Measurements from ENCODE around the gene RHEX.

RHEX gene

GRCh38 chr1:206116191-206116872, 63.4 kb downstream of the RHEX start:
- DNase-seq (ENCODE audit: low read depth in 3 of 3) = no peak

- DNase-seq (ENCODE audit: low read depth in 3 of 3) = no peak
These were observed 63.8 kb downstream of the RHEX start for GRCh38 chr1:206116873-206117150.

GRCh38 chr1:206117151-206117948, 64.4 kb downstream of the RHEX start, which contains the start of gene AVPR1B:
Gene AVPR1B (minus strand): TSS chr1:206117388. CDS start chr1:206116890, 498 bp downstream.
- peak in 2 of 3 experiments; percentile 3 for DNase-seq (ENCODE audit: low read depth in 3 of 3)

- no peak for DNase-seq (ENCODE audit: low read depth in 3 of 3)
These were observed 67.4 kb downstream of the RHEX start for GRCh38 chr1:206120406-206120805.

GRCh38 chr1:206121269-206121668, 68.3 kb downstream of the RHEX start:
- no peak for DNase-seq (ENCODE audit: low read depth in 3 of 3)

GRCh38 chr1:206122686-206123085, 69.7 kb downstream of the RHEX start:
- DNase-seq (ENCODE audit: low read depth in 3 of 3) = no peak

GRCh38 chr1:206125346-206125745, 72.4 kb downstream of the RHEX start:
- DNase-seq (ENCODE audit: low read depth in 3 of 3) = no peak

- DNase-seq (ENCODE audit: low read depth in 3 of 3) = no peak
These were observed 74.4 kb downstream of the RHEX start for GRCh38 chr1:206127336-206127735.

GRCh38 chr1:206128196-206128595, 75.2 kb downstream of the RHEX start:
- no peak for DNase-seq (ENCODE audit: low read depth in 3 of 3)

GRCh38 chr1:206131037-206131436, 78.1 kb downstream of the RHEX start:
- DNase-seq (ENCODE audit: low read depth in 3 of 3) = no peak

- no peak for DNase-seq (ENCODE audit: low read depth in 3 of 3)
These were observed 80.9 kb downstream of the RHEX start for GRCh38 chr1:206133751-206134415.

GRCh38 chr1:206135248-206135647, 82.3 kb downstream of the RHEX start:
- DNase-seq (ENCODE audit: low read depth in 3 of 3) = no peak

- no peak for DNase-seq (ENCODE audit: low read depth in 3 of 3)
These were observed 83.3 kb downstream of the RHEX start for GRCh38 chr1:206136241-206136640.

- DNase-seq (ENCODE audit: low read depth in 3 of 3) = no peak
These were observed 89.0 kb downstream of the RHEX start for GRCh38 chr1:206142011-206142410.

- DNase-seq (ENCODE audit: low read depth in 3 of 3) = no peak
These were observed 89.8 kb downstream of the RHEX start for GRCh38 chr1:206142770-206143169.

GRCh38 chr1:206143537-206144172, 90.7 kb downstream of the RHEX start:
- DNase-seq (ENCODE audit: low read depth in 3 of 3) = no peak

GRCh38 chr1:206144605-206145004, 91.6 kb downstream of the RHEX start:
- no peak for DNase-seq (ENCODE audit: low read depth in 3 of 3)

- DNase-seq (ENCODE audit: low read depth in 3 of 3) = no peak
These were observed 92.9 kb downstream of the RHEX start for GRCh38 chr1:206145771-206146290.
